Measurements from ENCODE around the gene FIS1. TPM values are rescaled to one million over a fixed set of nuclear protein-coding genes. Genes with fewer than 3 reads are reported as not detected.
A peak's percentile ranks its signal among the peaks of the same experiment; 100 is the strongest.
"Not testable (repeated sequence)": the region's sequence is repeated elsewhere in the genome, so short reads cannot be mapped to it uniquely, and the experiment has no call there.

Gene FIS1
- total RNA-seq, 1 donor from 2014 or later: 92.2 TPM

GRCh38 chr7:101201695-101202602 is 42.9 kb downstream of the FIS1 start:
- H3K27ac ChIP-seq: no peak overlapping the region
- peak overlapping the region; percentile 75 for H3K4me2 ChIP-seq
- no peaks in the 10 kb centered on the region for H3K4me1 ChIP-seq
- H3K9me3 ChIP-seq (ENCODE audit: low read depth): no peaks in the 10 kb centered on the region
- DNase-seq (ENCODE audit: low spot score): peak; percentile 40
- no peak overlapping the region for H3K4me3 Mint-ChIP-seq
- peaks cover 26% of the 10 kb centered on the region for H3K27me3 Mint-ChIP-seq (ENCODE audit: insufficient read depth, low read depth)
- no peaks in the 10 kb centered on the region for H3K79me2 ChIP-seq (ENCODE audit: low read depth)
- peak; percentile 86 for TF ChIP-seq EZH2 (IDR thresholded peaks at IDR 0.05)
- TF ChIP-seq CTCF (IDR thresholded peaks at IDR 0.05): no peak
- peak; percentile 70 for TF ChIP-seq EZH2phosphoT487 (IDR thresholded peaks at IDR 0.05)
- H3K4me3 ChIP-seq: peak overlapping the region; percentile 44
- H3F3A ChIP-seq (ENCODE audit: low read depth): no peaks in the 10 kb centered on the region
- peaks cover 6% of the 10 kb centered on the region for H3K4me1 Mint-ChIP-seq
- no peaks in the 10 kb centered on the region for H4K20me1 ChIP-seq (ENCODE audit: low read depth)
- no peaks in the 10 kb centered on the region for H3K9me3 Mint-ChIP-seq
- H3K36me3 Mint-ChIP-seq: no peaks in the 10 kb centered on the region
- no peak overlapping the region for H3K9ac ChIP-seq
- peaks cover 42% of the 10 kb centered on the region for H3K27me3 ChIP-seq
- H3K27ac Mint-ChIP-seq: no peak overlapping the region
- H2AFZ ChIP-seq (replicated peaks): peak overlapping the region; percentile 54
- no peaks in the 10 kb centered on the region for H3K36me3 ChIP-seq

GRCh38 chr7:101200862-101201599 is 43.9 kb downstream of the FIS1 start, which contains the start of gene MOGAT3:
Gene MOGAT3, minus strand, starts transcription at chr7:101201036. Its CDS starts 182 bp downstream, at chr7:101200854.
- peaks cover 26% of the 10 kb centered on the region for H3K27me3 Mint-ChIP-seq (ENCODE audit: insufficient read depth, low read depth)
- Histone ChIP-seq H3K9me3 (ENCODE audit: low read depth) (no peaks in the 10 kb centered on the region), H3K4me3 (peak within 1 kb of the TSS; percentile 44)

GRCh38 chr7:101200504-101200861 is 44.4 kb downstream of the FIS1 start:
- no peak overlapping the region for H3K27ac ChIP-seq
- H3K9ac ChIP-seq: no peak overlapping the region
- H3K27me3 Mint-ChIP-seq (ENCODE audit: insufficient read depth, low read depth): peaks cover 26% of the 10 kb centered on the region
- TF ChIP-seq EZH2 (IDR thresholded peaks at IDR 0.05) (no peak), CTCF (IDR thresholded peaks at IDR 0.05) (no peak), EZH2phosphoT487 (IDR thresholded peaks at IDR 0.05) (no peak)
- no peak overlapping the region for H3K4me3 ChIP-seq
- H4K20me1 ChIP-seq (ENCODE audit: low read depth): no peaks in the 10 kb centered on the region
- no peaks in the 10 kb centered on the region for H3F3A ChIP-seq (ENCODE audit: low read depth)
- peaks cover 6% of the 10 kb centered on the region for H3K4me1 Mint-ChIP-seq
- no peak overlapping the region for H2AFZ ChIP-seq (replicated peaks)
- H3K4me2 ChIP-seq: no peak overlapping the region
- H3K79me2 ChIP-seq (ENCODE audit: low read depth): no peaks in the 10 kb centered on the region
- H3K36me3 ChIP-seq: no peaks in the 10 kb centered on the region
- no peak overlapping the region for H3K27ac Mint-ChIP-seq
- H3K4me3 Mint-ChIP-seq: no peak overlapping the region
- DNase-seq (ENCODE audit: low spot score): no peak
- H3K36me3 Mint-ChIP-seq: no peaks in the 10 kb centered on the region
- no peaks in the 10 kb centered on the region for H3K4me1 ChIP-seq
- peaks cover 42% of the 10 kb centered on the region for H3K27me3 ChIP-seq
- H3K9me3 Mint-ChIP-seq: no peaks in the 10 kb centered on the region
- H3K9me3 ChIP-seq (ENCODE audit: low read depth): no peaks in the 10 kb centered on the region

More at GRCh38 chr7:101200862-101201599, 43.9 kb downstream of the FIS1 start, which contains the start of gene MOGAT3:
- no peak for TF ChIP-seq EZH2 (IDR thresholded peaks at IDR 0.05)
- no peak for TF ChIP-seq EZH2phosphoT487 (IDR thresholded peaks at IDR 0.05)
- TF ChIP-seq CTCF (IDR thresholded peaks at IDR 0.05): no peak
- no peaks in the 10 kb centered on the region for H3K79me2 ChIP-seq (ENCODE audit: low read depth)
- Mint-ChIP-seq H3K9me3 (no peaks in the 10 kb centered on the region), H3K4me3 (peak within 1 kb of the TSS; percentile 72), H3K4me1 (peaks cover 6% of the 10 kb centered on the region), H3K27ac (no peak within 1 kb of the TSS), H3K36me3 (no peaks in the 10 kb centered on the region)
- peaks cover 42% of the 10 kb centered on the region for H3K27me3 ChIP-seq
- H3K27ac ChIP-seq: no peak within 1 kb of the TSS
- H4K20me1 ChIP-seq (ENCODE audit: low read depth): no peaks in the 10 kb centered on the region
- H3F3A ChIP-seq (ENCODE audit: low read depth): no peaks in the 10 kb centered on the region
- no peaks in the 10 kb centered on the region for H3K4me1 ChIP-seq
- H3K36me3 ChIP-seq: no peaks in the 10 kb centered on the region
- no peak for DNase-seq (ENCODE audit: low spot score)
- H2AFZ ChIP-seq (replicated peaks): peak within 1 kb of the TSS; percentile 54
- H3K4me2 ChIP-seq: peak within 1 kb of the TSS; percentile 75
- no peak within 1 kb of the TSS for H3K9ac ChIP-seq

- not testable (repeated sequence) for H3K4me3 Mint-ChIP-seq; H3K79me2 ChIP-seq (ENCODE audit: low read depth); H3K4me2 ChIP-seq; H4K20me1 ChIP-seq (ENCODE audit: low read depth); DNase-seq (ENCODE audit: low spot score); H3K27ac ChIP-seq; H3K9ac ChIP-seq; H3F3A ChIP-seq (ENCODE audit: low read depth); H2AFZ ChIP-seq (replicated peaks); H3K27ac Mint-ChIP-seq; H3K9me3 Mint-ChIP-seq; H3K4me3 ChIP-seq; H3K4me1 ChIP-seq; H3K4me1 Mint-ChIP-seq; H3K36me3 ChIP-seq; H3K9me3 ChIP-seq (ENCODE audit: low read depth); H3K36me3 Mint-ChIP-seq
- H3K27me3 ChIP-seq: peaks cover 42% of the 10 kb centered on the region
- H3K27me3 Mint-ChIP-seq (ENCODE audit: insufficient read depth, low read depth): peaks cover 23% of the 10 kb centered on the region
Observed at GRCh38 chr7:101199522-101199921, 45.4 kb downstream of the FIS1 start.
